ENCODE results near the gene ABHD12B.

DNA sequence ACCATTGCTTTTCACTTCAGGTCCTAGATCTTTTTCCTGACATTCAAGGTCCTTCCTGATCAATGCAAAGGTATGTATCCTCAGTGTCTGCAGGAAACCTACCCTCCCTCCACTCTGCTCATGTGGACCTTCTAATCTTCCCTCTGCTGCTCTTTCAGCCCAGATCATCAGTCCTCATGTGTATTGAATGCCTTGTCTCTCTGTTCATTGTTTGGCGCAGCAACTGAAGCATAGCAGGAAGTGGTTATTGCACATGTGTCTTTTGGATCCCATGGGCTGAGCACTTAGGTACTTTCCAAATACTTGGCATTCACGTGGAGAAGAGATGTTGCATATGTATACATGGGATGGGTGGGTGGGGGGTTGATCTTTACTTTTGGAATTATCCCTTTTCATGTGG, 36.6 kb upstream of the ABHD12B start:
- TF ChIP-seq POLR2A (IDR thresholded peaks at IDR 0.05; ENCODE audit: low read length) (no peak), GATA1 (IDR thresholded peaks at IDR 0.05; ENCODE audit: low read depth, low read length) (no peak)
